ENCODE measurements around the gene FZR1.

DNA sequence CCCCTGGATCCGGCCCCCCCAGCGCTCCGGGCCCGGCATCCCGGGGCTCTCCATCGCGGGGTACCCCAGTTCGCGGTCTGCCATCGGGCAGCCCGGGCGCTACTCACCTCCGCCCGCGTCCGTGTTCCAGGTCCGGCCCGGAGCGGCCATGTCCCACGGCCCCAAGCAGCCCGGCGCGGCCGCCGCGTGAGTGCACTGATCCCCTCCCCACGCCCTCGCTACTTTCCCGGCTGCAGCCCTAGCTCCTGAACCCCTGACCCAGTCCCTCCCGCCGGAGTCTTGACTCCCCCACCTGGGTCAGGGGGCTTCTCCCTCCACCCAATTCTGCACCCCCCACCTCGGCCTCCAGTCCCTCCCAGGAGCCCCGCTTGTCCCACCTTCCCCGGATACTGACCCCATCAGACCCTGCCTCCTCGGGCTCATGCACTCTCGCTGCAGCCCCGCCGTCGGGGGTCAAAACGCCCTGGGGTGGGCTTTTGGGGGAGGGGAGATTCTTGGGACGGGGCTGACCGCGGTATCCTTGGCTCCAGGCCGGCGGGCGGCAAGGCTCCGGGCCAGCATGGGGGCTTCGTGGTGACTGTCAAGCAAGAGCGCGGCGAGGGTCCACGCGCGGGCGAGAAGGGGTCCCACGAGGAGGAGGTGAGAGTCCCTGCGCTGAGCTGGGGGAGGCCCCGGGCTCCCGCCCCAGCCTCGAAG is 67.2 kb downstream of the FZR1 start:
- TF ChIP-seq, protein P1, sequence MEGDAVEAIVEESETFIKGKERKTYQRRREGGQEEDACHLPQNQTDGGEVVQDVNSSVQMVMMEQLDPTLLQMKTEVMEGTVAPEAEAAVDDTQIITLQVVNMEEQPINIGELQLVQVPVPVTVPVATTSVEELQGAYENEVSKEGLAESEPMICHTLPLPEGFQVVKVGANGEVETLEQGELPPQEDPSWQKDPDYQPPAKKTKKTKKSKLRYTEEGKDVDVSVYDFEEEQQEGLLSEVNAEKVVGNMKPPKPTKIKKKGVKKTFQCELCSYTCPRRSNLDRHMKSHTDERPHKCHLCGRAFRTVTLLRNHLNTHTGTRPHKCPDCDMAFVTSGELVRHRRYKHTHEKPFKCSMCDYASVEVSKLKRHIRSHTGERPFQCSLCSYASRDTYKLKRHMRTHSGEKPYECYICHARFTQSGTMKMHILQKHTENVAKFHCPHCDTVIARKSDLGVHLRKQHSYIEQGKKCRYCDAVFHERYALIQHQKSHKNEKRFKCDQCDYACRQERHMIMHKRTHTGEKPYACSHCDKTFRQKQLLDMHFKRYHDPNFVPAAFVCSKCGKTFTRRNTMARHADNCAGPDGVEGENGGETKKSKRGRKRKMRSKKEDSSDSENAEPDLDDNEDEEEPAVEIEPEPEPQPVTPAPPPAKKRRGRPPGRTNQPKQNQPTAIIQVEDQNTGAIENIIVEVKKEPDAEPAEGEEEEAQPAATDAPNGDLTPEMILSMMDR (IDR thresholded peaks at IDR 0.05) = no peak
- TF ChIP-seq EP300 (IDR thresholded peaks at IDR 0.05) = no peak

Data from ovary (tissue), 3 donors.